HG03103 (cell line): ENCODE data around the gene ZBTB37.
"Not testable (repeated sequence)": the region's sequence is repeated elsewhere in the genome, so short reads cannot be mapped to it uniquely, and the experiment has no call there.

Experiments
- ATAC-seq: cut with Tn5 transposase; IDR thresholded peaks from one replicate; pipeline ENCODE4 v1.9.1; 2021; ENCODE audit warnings: low read depth; ENCODE audit not compliant: unreplicated experiment

Gene ZBTB37

GRCh38 chr1:173868266-173869020 is at the start of gene ZBTB37:
Gene ZBTB37 (plus strand): TSS chr1:173868380. CDS start chr1:173870226, 1,846 bp downstream.
- ATAC-seq, result peak; percentile 40

GRCh38 chr1:173818459-173818858 is 49.7 kb upstream of the ZBTB37 start:
- ATAC-seq, result no peak

GRCh38 chr1:173821680-173822079 is 46.5 kb upstream of the ZBTB37 start:
- ATAC-seq, result no peak

- ATAC-seq, result peak; percentile 29
These were observed 44.3 kb upstream of the ZBTB37 start for GRCh38 chr1:173823781-173824314.

GRCh38 chr1:173824315-173825081 is 43.7 kb upstream of the ZBTB37 start, which contains the start of the genes CENPL and DARS2:
Gene CENPL (minus strand): TSS chr1:173824883. CDS start chr1:173811299, 13,584 bp downstream.
Gene DARS2 (plus strand): TSS chr1:173824673. CDS start chr1:173825230, 557 bp downstream.
- ATAC-seq, result peak; percentile 72

- ATAC-seq, result no peak
These were observed 40.6 kb upstream of the ZBTB37 start for GRCh38 chr1:173827611-173828010.

GRCh38 chr1:173832748-173833147 is 35.4 kb upstream of the ZBTB37 start:
- ATAC-seq, result no peak

GRCh38 chr1:173852105-173852504 is 16.1 kb upstream of the ZBTB37 start:
- ATAC-seq, result no peak

- no peak for ATAC-seq
These were observed 15.1 kb upstream of the ZBTB37 start for GRCh38 chr1:173853074-173853473.

GRCh38 chr1:173856014-173856413 is 12.2 kb upstream of the ZBTB37 start:
- ATAC-seq, result no peak

- no peak for ATAC-seq
These were observed 11.3 kb upstream of the ZBTB37 start for GRCh38 chr1:173856903-173857302.

GRCh38 chr1:173857363-173857917 is 10.7 kb upstream of the ZBTB37 start:
- no peak for ATAC-seq

- ATAC-seq, result not testable (repeated sequence)
These were observed 8.6 kb upstream of the ZBTB37 start for GRCh38 chr1:173859547-173859946.

GRCh38 chr1:173860065-173860464 is 8.1 kb upstream of the ZBTB37 start:
- no peak for ATAC-seq

- no peak for ATAC-seq
These were observed 6.4 kb upstream of the ZBTB37 start for GRCh38 chr1:173861731-173862145.

GRCh38 chr1:173862146-173862768 is 5.9 kb upstream of the ZBTB37 start:
- ATAC-seq, result not testable (repeated sequence)

GRCh38 chr1:173862769-173863223 is 5.4 kb upstream of the ZBTB37 start:
- no peak for ATAC-seq

- no peak for ATAC-seq
These were observed 4.7 kb upstream of the ZBTB37 start for GRCh38 chr1:173863224-173864161.

- no peak for ATAC-seq
These were observed 3.9 kb upstream of the ZBTB37 start for GRCh38 chr1:173864179-173864867.
